Stomach (tissue), 19 donors: ENCODE measurements around the gene MYOG. TPM values are rescaled to one million over a fixed set of nuclear protein-coding genes. Genes with fewer than 3 reads are reported as not detected.

ENCODE experiments used
- DNase-seq, 2 donors: peaks; one replicate each; pipeline versions ENCODE4 v3.0.0 to v3.0.0-alpha.2; 2013 to 2019
- H3K27ac ChIP-seq, 5 donors: fragments of 200-600 bp in 4 of 5; sonication (generic) in 4 of 5; one replicate each; pipeline ENCODE4 v1.5.1; 2013 to 2019; ENCODE audit warnings: mild to moderate bottlenecking in 1 of 5, moderate library complexity in 1 of 5
- H3K27me3 ChIP-seq, 3 donors: fragments of 200-600 bp; sonication (generic); one replicate each; pipeline ENCODE4 v1.5.1; 2017 to 2019; ENCODE audit warnings: mixed run types in 1 of 3
- H3K36me3 ChIP-seq, 4 donors: fragments of 200-600 bp; sonication (generic); 1 replicate in 3 of 4; 2 replicates in 1 of 4; pipeline ENCODE4 v1.5.1; 2016 to 2019
- H3K4me1 ChIP-seq, 4 donors: fragments of 200-600 bp; sonication (generic); one replicate each; pipeline ENCODE4 v1.5.1; 2016 to 2019
- H3K4me3 ChIP-seq, 4 donors: fragments of 200-600 bp; sonication (generic) in 3 of 4; one replicate each; pipeline ENCODE4 v1.5.1; 2016 to 2019; ENCODE audit warnings: mild to moderate bottlenecking in 1 of 4
- H3K9me3 ChIP-seq, 4 donors: fragments of 200-600 bp; sonication (generic); one replicate each; pipeline ENCODE4 v1.5.1; 2016 to 2019
- EP300 ChIP-seq: sonication (generic); formaldehyde crosslinking; IDR thresholded peaks from one replicate; pipeline ENCODE4 v1.6.1; 2017; ENCODE audit warnings: antibody characterized with exemption
- POLR2A ChIP-seq, 4 donors: fragments of 450-650 bp; IDR thresholded peaks; one replicate each; pipeline ENCODE4 v1.6.1; 2016; ENCODE audit warnings: antibody characterized with exemption in 4 of 4, control low read depth in 2 of 4, mild to moderate bottlenecking in 1 of 4, moderate library complexity in 1 of 4
- POLR2AphosphoS5 ChIP-seq, 3 donors: sonication (generic); formaldehyde crosslinking; IDR thresholded peaks; one replicate each; pipeline ENCODE4 v1.6.1; 2016; ENCODE audit warnings: antibody characterized with exemption in 3 of 3
- WGBS, 5 donors: extraction: QIAGEN DNeasy Blood & Tissue Kit in 3 of 5; methylation state at CpG; one replicate each; pipeline versions ENCODE4 v1.1.5 to v1.1.7; 2013 to 2018; 5-methylcytosine and 5-hydroxymethylcytosine counted together
- intact Hi-C: fragments of 100-400 bp; cut with DNase I; formaldehyde crosslinking; loops from one replicate; pipeline ENCODE4 v1.15.1; 2023; ENCODE audit warnings: low total_unique reads
- long read RNA-seq, 10 donors: transcript quantifications; one replicate each; lab custom pipeline, GENCODE V29; 2026
- polyA plus RNA-seq, 3 donors: library from polyadenylated mRNA; stranded (reverse); fragments of 200-250 nt; gene quantifications; one replicate each; pipeline ENCODE4 v1.2.3, GENCODE V29; 2013
- total RNA-seq, 5 donors: library from RNA; depleted of rRNA; stranded (reverse); fragments of >200 nt; gene quantifications; one replicate each; pipeline versions ENCODE4 v1.1.0 to v1.2.3, GENCODE V29; 2014 to 2016
- TF ChIP-seq, protein P1 (sequence below), 7 experiments: fragments of 450-650 bp in 4 of 7; fragments of 200-600 bp in 3 of 7; sonication (generic) in 3 of 7; IDR thresholded peaks; one replicate each; pipeline ENCODE4 v1.5.1; 2016 to 2019; ENCODE audit warnings: antibody characterized with exemption in 7 of 7, control low read depth in 2 of 7, mild to moderate bottlenecking in 1 of 7
- donor health status: healthy with polysubstance abuse.
- donor health status: Bipolar disorder and iron deficiency.
- donor health status: healthy.

The MYOG gene
- total RNA-seq (not detected), polyA plus RNA-seq (not detected)
- long read RNA-seq, donor 1 = 0 reads
- long read RNA-seq, donor 2, partial matches to known transcripts = 0 of 1 reads
- long read RNA-seq, donor 2, other reads (novel, unspliced or antisense) = 0 of 1 reads
- long read RNA-seq, donor 3, partial matches to known transcripts = 0 of 1 reads
- long read RNA-seq, donor 3, other reads (novel, unspliced or antisense) = 0 of 1 reads
- long read RNA-seq, donor 4 = 0 reads
- long read RNA-seq, donor 5 = 0 reads
- long read RNA-seq, donor 6 = 0 reads
- long read RNA-seq, donor 7 = 0 reads
- long read RNA-seq, donor 8 = 0 reads
- long read RNA-seq, donor 9 = 0 reads
- long read RNA-seq, donor 10, partial matches to known transcripts = 0 of 1 reads
- long read RNA-seq, donor 10, other reads (novel, unspliced or antisense) = 0 of 1 reads

DNA sequence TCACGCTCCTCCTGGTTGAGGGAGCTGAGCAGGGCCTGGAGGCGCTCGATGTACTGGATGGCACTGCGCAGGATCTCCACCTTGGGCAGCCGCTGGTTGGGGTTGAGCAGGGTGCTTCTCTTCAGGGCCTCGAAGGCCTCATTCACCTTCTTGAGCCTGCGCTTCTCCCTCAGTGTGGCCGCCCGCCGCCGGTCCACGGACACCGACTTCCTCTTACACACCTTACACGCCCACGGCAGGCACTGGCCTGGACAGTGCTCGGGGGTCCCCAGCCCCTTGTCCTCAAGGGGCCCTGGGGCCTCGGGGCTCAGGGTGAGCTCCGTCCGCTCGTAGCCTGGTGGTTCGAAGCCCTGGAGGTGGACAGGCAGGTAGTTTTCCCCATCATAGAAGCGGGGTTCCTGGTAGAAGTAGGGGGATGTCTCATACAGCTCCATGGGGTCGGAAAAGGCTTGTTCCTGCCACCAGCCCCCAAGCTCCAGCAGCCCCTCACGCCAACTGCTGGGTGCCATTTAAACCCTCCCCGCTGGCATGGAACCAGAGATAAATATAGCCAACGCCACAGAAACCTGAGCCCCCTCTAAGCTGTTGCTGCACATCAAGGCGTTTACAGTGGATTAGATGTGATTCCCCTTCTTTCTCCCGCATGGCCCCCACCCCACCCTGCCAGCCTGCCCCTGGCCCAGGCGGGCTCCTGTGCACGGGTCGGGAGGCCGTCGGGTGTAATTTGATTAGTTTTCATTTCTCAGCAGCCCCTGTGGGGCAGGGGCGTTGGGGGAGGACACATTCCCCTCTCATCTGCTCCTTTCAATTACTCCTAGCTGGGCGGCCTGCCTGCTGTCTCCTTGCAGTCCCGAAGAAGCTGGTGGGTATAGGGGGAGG lies at the start of gene MYOG:
Gene MYOG, minus strand, starts transcription at position 485 of the 879 bp plus-strand sequence. Its CDS starts 51 bp downstream, at position 434.
- no peaks in the 10 kb centered on the region for H3K36me3 ChIP-seq
- H3K27ac ChIP-seq = no peak within 1 kb of the TSS
- TF ChIP-seq, protein P1, sequence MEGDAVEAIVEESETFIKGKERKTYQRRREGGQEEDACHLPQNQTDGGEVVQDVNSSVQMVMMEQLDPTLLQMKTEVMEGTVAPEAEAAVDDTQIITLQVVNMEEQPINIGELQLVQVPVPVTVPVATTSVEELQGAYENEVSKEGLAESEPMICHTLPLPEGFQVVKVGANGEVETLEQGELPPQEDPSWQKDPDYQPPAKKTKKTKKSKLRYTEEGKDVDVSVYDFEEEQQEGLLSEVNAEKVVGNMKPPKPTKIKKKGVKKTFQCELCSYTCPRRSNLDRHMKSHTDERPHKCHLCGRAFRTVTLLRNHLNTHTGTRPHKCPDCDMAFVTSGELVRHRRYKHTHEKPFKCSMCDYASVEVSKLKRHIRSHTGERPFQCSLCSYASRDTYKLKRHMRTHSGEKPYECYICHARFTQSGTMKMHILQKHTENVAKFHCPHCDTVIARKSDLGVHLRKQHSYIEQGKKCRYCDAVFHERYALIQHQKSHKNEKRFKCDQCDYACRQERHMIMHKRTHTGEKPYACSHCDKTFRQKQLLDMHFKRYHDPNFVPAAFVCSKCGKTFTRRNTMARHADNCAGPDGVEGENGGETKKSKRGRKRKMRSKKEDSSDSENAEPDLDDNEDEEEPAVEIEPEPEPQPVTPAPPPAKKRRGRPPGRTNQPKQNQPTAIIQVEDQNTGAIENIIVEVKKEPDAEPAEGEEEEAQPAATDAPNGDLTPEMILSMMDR (IDR thresholded peaks at IDR 0.05) = no peak
- no peak for TF ChIP-seq EP300
- peak in 1 of 2 donors; percentile 11 for DNase-seq
- intact Hi-C loops = no loop called here
- no peak within 1 kb of the TSS for H3K4me3 ChIP-seq
- peaks cover 0 to 46% (median 0%) of the 10 kb centered on the region in 3 donors for H3K27me3 ChIP-seq
- WGBS, 5 donors = 79 to 89% (median 84%) methylated on average over 30 to 36 of the region's 36 CpGs
- H3K4me1 ChIP-seq = no peaks in the 10 kb centered on the region
- H3K9me3 ChIP-seq = no peaks in the 10 kb centered on the region

DNA sequence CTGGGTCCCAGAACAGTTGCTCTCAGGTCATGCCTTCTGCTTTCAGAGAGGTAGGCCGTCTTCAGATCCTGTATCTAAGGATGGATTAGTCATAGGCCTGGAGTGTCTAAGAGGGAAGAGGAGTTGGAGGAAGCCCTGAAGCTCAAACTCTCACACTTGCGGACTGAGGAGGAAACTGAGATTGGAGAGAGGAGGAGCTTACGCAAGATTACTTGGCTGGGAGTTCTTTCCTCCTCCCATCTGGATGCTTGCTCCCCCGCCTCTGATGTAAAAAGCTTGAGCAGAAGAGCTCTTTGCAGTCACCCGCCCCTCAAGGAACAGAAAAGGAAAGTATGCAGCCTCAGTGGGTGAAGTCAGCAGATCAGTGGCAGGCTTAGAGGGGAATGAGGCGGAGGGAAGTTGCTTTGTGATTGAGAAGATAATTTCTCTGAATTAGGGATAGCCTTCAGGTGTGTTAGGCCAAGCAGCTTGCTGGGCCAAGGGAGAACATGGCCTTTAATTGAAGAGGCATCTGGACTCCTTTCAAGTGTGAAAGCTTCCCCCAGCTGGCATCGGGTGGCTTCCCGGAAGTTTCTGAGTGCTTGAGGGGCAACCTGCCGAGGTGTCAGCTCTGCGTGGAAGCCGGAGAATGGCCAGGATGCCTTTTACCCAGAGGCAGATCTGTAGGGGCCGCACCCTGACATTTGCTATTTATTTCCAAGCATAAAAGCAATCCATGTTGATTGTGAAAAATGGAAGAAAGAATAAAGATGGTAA lies 48.3 kb upstream of the MYOG start:
- no peaks in the 10 kb centered on the region for H3K9me3 ChIP-seq
- TF ChIP-seq POLR2AphosphoS5 (IDR thresholded peaks at IDR 0.05) = no peak
- TF ChIP-seq EP300 = no peak
- TF ChIP-seq, protein P1 (IDR thresholded peaks at IDR 0.05) = no peak
- TF ChIP-seq POLR2A (IDR thresholded peaks at IDR 0.05) = no peak
- peaks cover 5 to 26% (median 21%) of the 10 kb centered on the region in 4 donors for H3K4me1 ChIP-seq
- H3K27me3 ChIP-seq = peaks cover 0 to 2% (median 0%) of the 10 kb centered on the region in 3 donors
- no peaks in the 10 kb centered on the region for H3K36me3 ChIP-seq
- H3K4me3 ChIP-seq = no peak overlapping the region
- intact Hi-C loops = no loop called here
- peak overlapping the region in 2 of 5 donors; percentile 6 to 38 for H3K27ac ChIP-seq
- DNase-seq = peak in 1 of 2 donors; percentile 66
- 82 to 92% (median 83%) methylated on average over 12 of the region's 12 CpGs for WGBS, 5 donors

DNA sequence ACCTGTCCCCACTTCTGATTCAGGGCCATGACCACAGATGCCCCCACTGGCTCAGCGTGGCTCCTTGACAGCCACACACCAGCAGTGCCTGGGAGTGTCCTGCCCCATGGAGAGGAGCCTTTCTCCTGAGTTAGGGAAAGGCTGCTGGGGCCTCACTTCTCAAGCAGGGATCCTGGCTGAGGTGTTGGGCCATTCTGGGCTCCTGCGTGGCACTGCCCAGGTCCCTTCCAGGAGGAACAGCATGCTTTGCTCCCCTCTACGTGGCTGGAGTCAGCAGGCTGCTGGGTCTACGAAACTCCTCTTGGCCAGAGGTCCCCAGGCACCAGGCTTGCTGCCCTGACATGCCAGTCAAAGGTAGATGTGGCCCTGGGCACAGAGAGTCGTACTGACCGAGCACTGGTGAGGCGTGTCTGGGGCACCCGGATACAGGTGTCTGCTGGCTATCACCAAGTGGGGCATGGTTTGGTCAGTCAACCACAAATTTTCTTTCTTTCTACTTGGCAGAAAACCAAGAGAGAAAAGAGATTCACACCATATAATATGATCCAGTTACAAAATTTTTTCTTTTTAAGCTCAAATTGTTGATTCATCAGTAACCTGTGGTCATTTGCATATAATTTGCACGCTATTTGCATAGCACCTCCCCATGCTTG lies 45.9 kb upstream of the MYOG start:
- H3K4me3 ChIP-seq = no peak overlapping the region
- no peaks in the 10 kb centered on the region for H3K36me3 ChIP-seq
- no peaks in the 10 kb centered on the region for H3K9me3 ChIP-seq
- 81 to 93% (median 84%) methylated on average over 7 to 9 of the region's 9 CpGs for WGBS, 5 donors
- DNase-seq = peak in 1 of 2 donors; percentile 18
- TF ChIP-seq POLR2A (IDR thresholded peaks at IDR 0.05) (no peak), EP300 (no peak), POLR2AphosphoS5 (IDR thresholded peaks at IDR 0.05) (no peak)
- TF ChIP-seq, protein P1 (IDR thresholded peaks at IDR 0.05) = no peak
- H3K27ac ChIP-seq = no peak overlapping the region
- H3K27me3 ChIP-seq = peaks cover 0 to 26% (median 20%) of the 10 kb centered on the region in 3 donors
- intact Hi-C loops = no loop called here
- peaks cover 27 to 50% (median 45%) of the 10 kb centered on the region in 4 donors for H3K4me1 ChIP-seq
